WTC11 (cell line): ENCODE data around the gene HEYL. TPM values are rescaled to one million over a fixed set of nuclear protein-coding genes. Genes with fewer than 3 reads are reported as not detected.
A peak's percentile ranks its signal among the peaks of the same experiment; 100 is the strongest.

ENCODE experiments used
- ATAC-seq: fragments of 200-7000 bp; cut with Tn5 transposase; 2 replicates; pipeline ENCODE4 v1.10.0; 2021; ENCODE audit warnings: mild to moderate bottlenecking, moderate library complexity
- CTCF ChIA-PET: fragments of 300-600 bp; sonication (Branson Sonifier 250); formaldehyde crosslinking; loops from one replicate; lab custom pipeline; 2021; ENCODE audit warnings: antibody characterized with exemption; lab: Charles Lee
- POLR2A ChIA-PET: fragments of 350-600 bp; sonication (Branson Sonifier 250); formaldehyde crosslinking; loops from one replicate; lab custom pipeline; 2021; ENCODE audit warnings: antibody characterized with exemption; lab: Charles Lee
- DNase-seq: peaks from one replicate; pipeline ENCODE4 v3.0.0; 2021; ENCODE audit warnings: low spot score
- H3K27ac Mint-ChIP-seq: 2 replicates; pipeline ENCODE4 v1.8.0; 2021; ENCODE audit warnings: mixed read lengths
- H3K27me3 Mint-ChIP-seq: 2 replicates; pipeline ENCODE4 v1.8.0; 2021; ENCODE audit warnings: low read depth, mild to moderate bottlenecking, moderate library complexity, mixed read lengths
- H3K36me3 Mint-ChIP-seq: 2 replicates; pipeline ENCODE4 v1.8.0; 2021; ENCODE audit warnings: mixed read lengths
- H3K4me1 Mint-ChIP-seq: 2 replicates; pipeline ENCODE4 v1.8.0; 2022; ENCODE audit warnings: mixed read lengths
- H3K4me3 Mint-ChIP-seq: 2 replicates; pipeline ENCODE4 v1.8.0; 2021; ENCODE audit warnings: mild to moderate bottlenecking, moderate library complexity, mixed read lengths
- H3K9me3 Mint-ChIP-seq: 2 replicates; pipeline ENCODE4 v1.8.0; 2021; ENCODE audit warnings: mixed read lengths
- ELF4 ChIP-seq: sonication (generic); formaldehyde crosslinking; IDR thresholded peaks from 2 replicates; pipeline ENCODE4 v1.8.1; 2022; ENCODE audit warnings: low read depth, mild to moderate bottlenecking, moderate library complexity, missing genetic modification reagents
- ETV6 ChIP-seq: sonication (generic); formaldehyde crosslinking; IDR thresholded peaks from 2 replicates; pipeline ENCODE4 v1.8.1; 2022; ENCODE audit warnings: mild to moderate bottlenecking, missing genetic modification reagents
- KAT7 ChIP-seq: sonication (generic); formaldehyde crosslinking; IDR thresholded peaks from 2 replicates; pipeline ENCODE4 v1.8.1; 2023; ENCODE audit warnings: missing genetic modification reagents, mild to moderate bottlenecking, borderline replicate concordance
- SOX15 ChIP-seq: fragments of 250-450 bp; sonication (Bioruptor Pico); IDR thresholded peaks from 2 replicates; pipeline ENCODE4 v1.9.0; 2021; ENCODE audit warnings: mild to moderate bottlenecking
- TEAD1 ChIP-seq: sonication (generic); formaldehyde crosslinking; IDR thresholded peaks from 2 replicates; pipeline ENCODE4 v1.8.0; 2022; ENCODE audit warnings: mild to moderate bottlenecking, missing genetic modification reagents
- TP53 ChIP-seq: sonication (generic); formaldehyde crosslinking; IDR thresholded peaks from 2 replicates; pipeline ENCODE4 v1.8.1; 2023; ENCODE audit warnings: mild to moderate bottlenecking, missing genetic modification reagents
- ZBTB21 ChIP-seq: sonication (generic); formaldehyde crosslinking; IDR thresholded peaks from 2 replicates; pipeline ENCODE4 v1.8.1; 2023; ENCODE audit warnings: mild to moderate bottlenecking, missing genetic modification reagents, borderline replicate concordance
- ZNF232 ChIP-seq: sonication (generic); formaldehyde crosslinking; IDR thresholded peaks from 2 replicates; pipeline ENCODE4 v1.8.0; 2022; ENCODE audit warnings: mild to moderate bottlenecking, missing genetic modification reagents
- ZNF317 ChIP-seq: sonication (generic); formaldehyde crosslinking; IDR thresholded peaks from 2 replicates; pipeline ENCODE4 v1.8.1; 2023; ENCODE audit warnings: low read depth, mild to moderate bottlenecking, moderate library complexity, missing genetic modification reagents, borderline replicate concordance
- ZNF671 ChIP-seq: fragments of 250-450 bp; sonication (Bioruptor Pico); IDR thresholded peaks from 2 replicates; pipeline ENCODE4 v1.8.0; 2021; ENCODE audit warnings: mild to moderate bottlenecking
- total RNA-seq: library from RNA; stranded (reverse); gene quantifications from 3 replicates; pipeline ENCODE4 v1.2.3, GENCODE V29; 2021
- TF ChIP-seq, protein P1 (sequence below): sonication (generic); formaldehyde crosslinking; IDR thresholded peaks from 2 replicates; pipeline ENCODE4 v1.8.0; 2022; ENCODE audit warnings: mild to moderate bottlenecking, missing genetic modification reagents
- TF ChIP-seq, protein P2 (sequence below): sonication (generic); formaldehyde crosslinking; IDR thresholded peaks from 2 replicates; pipeline ENCODE4 v1.8.1; 2022; ENCODE audit warnings: low read depth, missing genetic modification reagents, borderline replicate concordance
- TF ChIP-seq, protein P3 (sequence below): sonication (generic); formaldehyde crosslinking; IDR thresholded peaks from 2 replicates; pipeline ENCODE4 v1.8.1; 2022; ENCODE audit warnings: mild to moderate bottlenecking, moderate library complexity, missing genetic modification reagents
- TF ChIP-seq, protein P4 (sequence below): sonication (generic); formaldehyde crosslinking; IDR thresholded peaks from 2 replicates; pipeline ENCODE4 v1.8.1; 2023; ENCODE audit warnings: mild to moderate bottlenecking, missing genetic modification reagents, moderate library complexity
- TF ChIP-seq, protein P5 (sequence below): sonication (generic); formaldehyde crosslinking; IDR thresholded peaks from 2 replicates; pipeline ENCODE4 v1.8.0; 2022; ENCODE audit warnings: mild to moderate bottlenecking, missing genetic modification reagents
- TF ChIP-seq, protein P6 (sequence below): fragments of 250-450 bp; sonication (Bioruptor Pico); IDR thresholded peaks from 2 replicates; pipeline ENCODE4 v2.1.2; 2022; ENCODE audit warnings: mild to moderate bottlenecking, moderate library complexity
- TF ChIP-seq, protein P7 (sequence below): fragments of 250-450 bp; sonication (Bioruptor Pico); IDR thresholded peaks from 2 replicates; pipeline ENCODE4 v1.8.0; 2021; ENCODE audit warnings: mild to moderate bottlenecking
- TF ChIP-seq, protein P8 (sequence below): sonication (generic); formaldehyde crosslinking; IDR thresholded peaks from 2 replicates; pipeline ENCODE4 v1.8.1; 2023; ENCODE audit warnings: mild to moderate bottlenecking, missing genetic modification reagents
- TF ChIP-seq, protein P9 (sequence below): sonication (generic); formaldehyde crosslinking; IDR thresholded peaks from 2 replicates; pipeline ENCODE4 v1.8.0; 2022; ENCODE audit warnings: missing genetic modification reagents

HEYL gene
- total RNA-seq, 1 experiment from 2014 or later: 2.3 TPM

DNA sequence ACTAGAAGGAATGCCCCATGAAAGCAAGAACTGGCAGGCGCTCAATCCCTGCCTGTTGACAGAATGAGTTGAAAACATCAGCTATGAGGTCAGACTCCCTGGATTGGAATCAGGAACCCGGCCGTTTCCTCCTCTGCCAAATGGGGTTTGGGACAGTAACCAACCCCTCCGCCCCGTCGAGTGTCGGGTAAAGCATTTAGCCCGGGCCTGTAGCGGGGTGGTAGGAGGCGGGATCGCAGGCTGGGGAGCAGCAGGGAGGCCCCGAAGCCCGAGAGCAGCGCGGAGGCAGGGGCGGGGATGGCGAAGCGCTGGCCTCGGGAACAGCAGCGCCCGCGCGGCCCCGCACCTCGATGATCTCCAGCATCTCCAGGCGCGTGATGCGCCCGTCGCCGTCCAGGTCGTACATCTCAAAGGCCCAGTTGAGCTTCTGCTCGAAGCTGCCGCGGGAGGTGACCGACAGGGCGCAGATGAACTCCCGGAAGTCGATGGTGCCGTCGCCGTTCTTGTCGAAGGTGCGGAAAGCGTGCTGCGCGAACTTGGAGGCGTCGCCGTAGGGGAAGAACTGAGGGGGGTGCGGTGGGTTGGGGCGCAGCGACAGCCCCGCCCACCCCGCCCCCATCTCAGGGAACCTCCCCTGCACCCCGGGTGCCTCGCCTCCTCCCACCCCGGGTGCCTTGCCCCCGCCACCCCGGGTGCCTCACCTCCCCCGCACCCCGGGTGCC is 44.3 kb upstream of the HEYL start (continued):
- TF ChIP-seq, protein P1, sequence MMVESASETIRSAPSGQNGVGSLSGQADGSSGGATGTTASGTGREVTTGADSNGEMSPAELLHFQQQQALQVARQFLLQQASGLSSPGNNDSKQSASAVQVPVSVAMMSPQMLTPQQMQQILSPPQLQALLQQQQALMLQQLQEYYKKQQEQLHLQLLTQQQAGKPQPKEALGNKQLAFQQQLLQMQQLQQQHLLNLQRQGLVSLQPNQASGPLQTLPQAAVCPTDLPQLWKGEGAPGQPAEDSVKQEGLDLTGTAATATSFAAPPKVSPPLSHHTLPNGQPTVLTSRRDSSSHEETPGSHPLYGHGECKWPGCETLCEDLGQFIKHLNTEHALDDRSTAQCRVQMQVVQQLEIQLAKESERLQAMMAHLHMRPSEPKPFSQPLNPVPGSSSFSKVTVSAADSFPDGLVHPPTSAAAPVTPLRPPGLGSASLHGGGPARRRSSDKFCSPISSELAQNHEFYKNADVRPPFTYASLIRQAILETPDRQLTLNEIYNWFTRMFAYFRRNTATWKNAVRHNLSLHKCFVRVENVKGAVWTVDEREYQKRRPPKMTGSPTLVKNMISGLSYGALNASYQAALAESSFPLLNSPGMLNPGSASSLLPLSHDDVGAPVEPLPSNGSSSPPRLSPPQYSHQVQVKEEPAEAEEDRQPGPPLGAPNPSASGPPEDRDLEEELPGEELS (CRISPR knock-in tag): peak; percentile 31; the same call in 1 of the 2 replicates
- TF ChIP-seq, all 79 proteins: peak for 7

DNA sequence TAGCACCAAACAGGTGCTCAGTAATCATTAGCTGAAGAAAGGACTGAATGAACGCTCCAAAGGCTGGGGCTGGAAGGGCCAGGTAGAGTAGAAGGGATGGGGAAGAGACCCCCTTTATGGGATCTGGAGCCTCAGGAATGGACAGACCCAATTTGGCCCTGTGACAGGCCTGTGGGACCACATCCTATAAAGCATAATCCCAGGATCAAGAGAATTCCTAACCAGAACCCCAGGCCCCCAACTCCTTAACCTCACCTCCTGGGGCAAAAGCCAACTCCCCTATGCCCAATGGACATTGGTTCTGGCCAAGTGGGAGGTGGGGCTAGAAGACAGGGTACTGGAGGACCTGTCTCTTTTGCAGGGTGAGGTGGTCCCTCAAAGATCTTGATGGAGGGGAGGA is 42.6 kb upstream of the HEYL start:
- CTCF ChIA-PET: interaction anchor here (1.5 to 2.3 kb wide), 3 partner anchors 10 to 24 kb away, joined by 4 to 16 read pairs (median 7); partner anchors contain the start of genes HPCAL4 and NT5C1A
- POLR2A ChIA-PET: interaction anchor here (0.8 kb wide), 1 partner anchor 20 kb away, joined by 3 read pairs; no protein-coding TSS in a partner anchor

More for the DNA sequence above, 42.6 kb upstream of the HEYL start:
- Mint-ChIP-seq H3K36me3 (no peaks in the 10 kb centered on the region; the same call in 1 of the 2 replicates), H3K4me1 (no peaks in the 10 kb centered on the region; the same call in 1 of the 2 replicates), H3K9me3 (no peaks in the 10 kb centered on the region), H3K27ac (no peak overlapping the region), H3K27me3 (peaks cover 99% of the 10 kb centered on the region), H3K4me3 (no peak overlapping the region)
- DNase-seq (no peak), ATAC-seq (no peak)
- TF ChIP-seq ELF4 (CRISPR knock-in tag): no peak
- no peak for TF ChIP-seq SOX15
- TF ChIP-seq TP53 (CRISPR knock-in tag): no peak
- TF ChIP-seq, protein P2, sequence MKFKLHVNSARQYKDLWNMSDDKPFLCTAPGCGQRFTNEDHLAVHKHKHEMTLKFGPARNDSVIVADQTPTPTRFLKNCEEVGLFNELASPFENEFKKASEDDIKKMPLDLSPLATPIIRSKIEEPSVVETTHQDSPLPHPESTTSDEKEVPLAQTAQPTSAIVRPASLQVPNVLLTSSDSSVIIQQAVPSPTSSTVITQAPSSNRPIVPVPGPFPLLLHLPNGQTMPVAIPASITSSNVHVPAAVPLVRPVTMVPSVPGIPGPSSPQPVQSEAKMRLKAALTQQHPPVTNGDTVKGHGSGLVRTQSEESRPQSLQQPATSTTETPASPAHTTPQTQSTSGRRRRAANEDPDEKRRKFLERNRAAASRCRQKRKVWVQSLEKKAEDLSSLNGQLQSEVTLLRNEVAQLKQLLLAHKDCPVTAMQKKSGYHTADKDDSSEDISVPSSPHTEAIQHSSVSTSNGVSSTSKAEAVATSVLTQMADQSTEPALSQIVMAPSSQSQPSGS (CRISPR knock-in tag): no peak
- TF ChIP-seq ETV6 (CRISPR knock-in tag): no peak
- TF ChIP-seq, protein P3, sequence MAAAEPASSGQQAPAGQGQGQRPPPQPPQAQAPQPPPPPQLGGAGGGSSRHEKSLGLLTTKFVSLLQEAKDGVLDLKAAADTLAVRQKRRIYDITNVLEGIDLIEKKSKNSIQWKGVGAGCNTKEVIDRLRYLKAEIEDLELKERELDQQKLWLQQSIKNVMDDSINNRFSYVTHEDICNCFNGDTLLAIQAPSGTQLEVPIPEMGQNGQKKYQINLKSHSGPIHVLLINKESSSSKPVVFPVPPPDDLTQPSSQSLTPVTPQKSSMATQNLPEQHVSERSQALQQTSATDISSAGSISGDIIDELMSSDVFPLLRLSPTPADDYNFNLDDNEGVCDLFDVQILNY (CRISPR knock-in tag): no peak
- no peak for TF ChIP-seq ZNF671 (CRISPR knock-in tag)
- no peak for TF ChIP-seq TEAD1 (CRISPR knock-in tag)
- no peak for TF ChIP-seq ZNF232
- TF ChIP-seq, protein P4, sequence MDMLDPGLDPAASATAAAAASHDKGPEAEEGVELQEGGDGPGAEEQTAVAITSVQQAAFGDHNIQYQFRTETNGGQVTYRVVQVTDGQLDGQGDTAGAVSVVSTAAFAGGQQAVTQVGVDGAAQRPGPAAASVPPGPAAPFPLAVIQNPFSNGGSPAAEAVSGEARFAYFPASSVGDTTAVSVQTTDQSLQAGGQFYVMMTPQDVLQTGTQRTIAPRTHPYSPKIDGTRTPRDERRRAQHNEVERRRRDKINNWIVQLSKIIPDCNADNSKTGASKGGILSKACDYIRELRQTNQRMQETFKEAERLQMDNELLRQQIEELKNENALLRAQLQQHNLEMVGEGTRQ (CRISPR knock-in tag): no peak
- TF ChIP-seq, protein P5, sequence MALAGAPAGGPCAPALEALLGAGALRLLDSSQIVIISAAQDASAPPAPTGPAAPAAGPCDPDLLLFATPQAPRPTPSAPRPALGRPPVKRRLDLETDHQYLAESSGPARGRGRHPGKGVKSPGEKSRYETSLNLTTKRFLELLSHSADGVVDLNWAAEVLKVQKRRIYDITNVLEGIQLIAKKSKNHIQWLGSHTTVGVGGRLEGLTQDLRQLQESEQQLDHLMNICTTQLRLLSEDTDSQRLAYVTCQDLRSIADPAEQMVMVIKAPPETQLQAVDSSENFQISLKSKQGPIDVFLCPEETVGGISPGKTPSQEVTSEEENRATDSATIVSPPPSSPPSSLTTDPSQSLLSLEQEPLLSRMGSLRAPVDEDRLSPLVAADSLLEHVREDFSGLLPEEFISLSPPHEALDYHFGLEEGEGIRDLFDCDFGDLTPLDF: no peak
- TF ChIP-seq, protein P6, sequence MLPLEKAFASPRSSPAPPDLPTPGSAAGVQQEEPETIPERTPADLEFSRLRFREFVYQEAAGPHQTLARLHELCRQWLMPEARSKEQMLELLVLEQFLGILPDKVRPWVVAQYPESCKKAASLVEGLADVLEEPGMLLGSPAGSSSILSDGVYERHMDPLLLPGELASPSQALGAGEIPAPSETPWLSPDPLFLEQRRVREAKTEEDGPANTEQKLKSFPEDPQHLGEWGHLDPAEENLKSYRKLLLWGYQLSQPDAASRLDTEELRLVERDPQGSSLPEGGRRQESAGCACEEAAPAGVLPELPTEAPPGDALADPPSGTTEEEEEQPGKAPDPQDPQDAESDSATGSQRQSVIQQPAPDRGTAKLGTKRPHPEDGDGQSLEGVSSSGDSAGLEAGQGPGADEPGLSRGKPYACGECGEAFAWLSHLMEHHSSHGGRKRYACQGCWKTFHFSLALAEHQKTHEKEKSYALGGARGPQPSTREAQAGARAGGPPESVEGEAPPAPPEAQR (CRISPR knock-in tag): no peak
- TF ChIP-seq KAT7 (CRISPR knock-in tag): no peak
- TF ChIP-seq, protein P7, sequence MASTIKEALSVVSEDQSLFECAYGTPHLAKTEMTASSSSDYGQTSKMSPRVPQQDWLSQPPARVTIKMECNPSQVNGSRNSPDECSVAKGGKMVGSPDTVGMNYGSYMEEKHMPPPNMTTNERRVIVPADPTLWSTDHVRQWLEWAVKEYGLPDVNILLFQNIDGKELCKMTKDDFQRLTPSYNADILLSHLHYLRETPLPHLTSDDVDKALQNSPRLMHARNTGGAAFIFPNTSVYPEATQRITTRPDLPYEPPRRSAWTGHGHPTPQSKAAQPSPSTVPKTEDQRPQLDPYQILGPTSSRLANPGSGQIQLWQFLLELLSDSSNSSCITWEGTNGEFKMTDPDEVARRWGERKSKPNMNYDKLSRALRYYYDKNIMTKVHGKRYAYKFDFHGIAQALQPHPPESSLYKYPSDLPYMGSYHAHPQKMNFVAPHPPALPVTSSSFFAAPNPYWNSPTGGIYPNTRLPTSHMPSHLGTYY: no peak
- no peak for TF ChIP-seq ZNF317 (CRISPR knock-in tag)
- no peak for TF ChIP-seq ZBTB21
- TF ChIP-seq, protein P8, sequence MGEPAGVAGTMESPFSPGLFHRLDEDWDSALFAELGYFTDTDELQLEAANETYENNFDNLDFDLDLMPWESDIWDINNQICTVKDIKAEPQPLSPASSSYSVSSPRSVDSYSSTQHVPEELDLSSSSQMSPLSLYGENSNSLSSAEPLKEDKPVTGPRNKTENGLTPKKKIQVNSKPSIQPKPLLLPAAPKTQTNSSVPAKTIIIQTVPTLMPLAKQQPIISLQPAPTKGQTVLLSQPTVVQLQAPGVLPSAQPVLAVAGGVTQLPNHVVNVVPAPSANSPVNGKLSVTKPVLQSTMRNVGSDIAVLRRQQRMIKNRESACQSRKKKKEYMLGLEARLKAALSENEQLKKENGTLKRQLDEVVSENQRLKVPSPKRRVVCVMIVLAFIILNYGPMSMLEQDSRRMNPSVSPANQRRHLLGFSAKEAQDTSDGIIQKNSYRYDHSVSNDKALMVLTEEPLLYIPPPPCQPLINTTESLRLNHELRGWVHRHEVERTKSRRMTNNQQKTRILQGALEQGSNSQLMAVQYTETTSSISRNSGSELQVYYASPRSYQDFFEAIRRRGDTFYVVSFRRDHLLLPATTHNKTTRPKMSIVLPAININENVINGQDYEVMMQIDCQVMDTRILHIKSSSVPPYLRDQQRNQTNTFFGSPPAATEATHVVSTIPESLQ (CRISPR knock-in tag): no peak
- TF ChIP-seq, protein P9, sequence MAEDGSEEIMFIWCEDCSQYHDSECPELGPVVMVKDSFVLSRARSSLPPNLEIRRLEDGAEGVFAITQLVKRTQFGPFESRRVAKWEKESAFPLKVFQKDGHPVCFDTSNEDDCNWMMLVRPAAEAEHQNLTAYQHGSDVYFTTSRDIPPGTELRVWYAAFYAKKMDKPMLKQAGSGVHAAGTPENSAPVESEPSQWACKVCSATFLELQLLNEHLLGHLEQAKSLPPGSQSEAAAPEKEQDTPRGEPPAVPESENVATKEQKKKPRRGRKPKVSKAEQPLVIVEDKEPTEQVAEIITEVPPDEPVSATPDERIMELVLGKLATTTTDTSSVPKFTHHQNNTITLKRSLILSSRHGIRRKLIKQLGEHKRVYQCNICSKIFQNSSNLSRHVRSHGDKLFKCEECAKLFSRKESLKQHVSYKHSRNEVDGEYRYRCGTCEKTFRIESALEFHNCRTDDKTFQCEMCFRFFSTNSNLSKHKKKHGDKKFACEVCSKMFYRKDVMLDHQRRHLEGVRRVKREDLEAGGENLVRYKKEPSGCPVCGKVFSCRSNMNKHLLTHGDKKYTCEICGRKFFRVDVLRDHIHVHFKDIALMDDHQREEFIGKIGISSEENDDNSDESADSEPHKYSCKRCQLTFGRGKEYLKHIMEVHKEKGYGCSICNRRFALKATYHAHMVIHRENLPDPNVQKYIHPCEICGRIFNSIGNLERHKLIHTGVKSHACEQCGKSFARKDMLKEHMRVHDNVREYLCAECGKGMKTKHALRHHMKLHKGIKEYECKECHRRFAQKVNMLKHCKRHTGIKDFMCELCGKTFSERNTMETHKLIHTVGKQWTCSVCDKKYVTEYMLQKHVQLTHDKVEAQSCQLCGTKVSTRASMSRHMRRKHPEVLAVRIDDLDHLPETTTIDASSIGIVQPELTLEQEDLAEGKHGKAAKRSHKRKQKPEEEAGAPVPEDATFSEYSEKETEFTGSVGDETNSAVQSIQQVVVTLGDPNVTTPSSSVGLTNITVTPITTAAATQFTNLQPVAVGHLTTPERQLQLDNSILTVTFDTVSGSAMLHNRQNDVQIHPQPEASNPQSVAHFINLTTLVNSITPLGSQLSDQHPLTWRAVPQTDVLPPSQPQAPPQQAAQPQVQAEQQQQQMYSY (CRISPR knock-in tag): no peak
